Psoas muscle (tissue), 8 donors: ENCODE results near the gene EVI2B. TPM values are rescaled to one million over a fixed set of nuclear protein-coding genes. Genes with fewer than 3 reads are reported as not detected.
"Not testable (repeated sequence)": the region's sequence is repeated elsewhere in the genome, so short reads cannot be mapped to it uniquely, and the experiment has no call there.

Experiments used
- ATAC-seq, 4 donors: fragments of 200-7000 bp; cut with Tn5 transposase; one replicate each; pipeline ENCODE4 v1.9.1; 2020; ENCODE audit warnings: moderate library complexity in 3 of 4, mild to moderate bottlenecking in 2 of 4
- DNase-seq, 2 donors: peaks; one replicate each; pipeline ENCODE4 v3.0.0-alpha.2; 2020
- H3K27ac ChIP-seq: fragments of 200-600 bp; one replicate; pipeline ENCODE4 v1.8.0; 2022
- H3K27me3 ChIP-seq, 3 donors: fragments of 200-600 bp in 1 of 3; one replicate each; pipeline versions ENCODE4 v1.6.1 to v1.8.0; 2013 to 2022; ENCODE audit warnings: low read length in 2 of 3, mild to moderate bottlenecking in 2 of 3, moderate library complexity in 1 of 3; ENCODE audit not compliant: insufficient read depth in 3 of 3
- H3K36me3 ChIP-seq, 2 donors: fragments of 200-600 bp in 1 of 2; one replicate each; pipeline versions ENCODE4 v1.6.1 to v1.8.0; 2013 to 2022; ENCODE audit warnings: low read depth in 1 of 2, mild to moderate bottlenecking in 1 of 2, moderate library complexity in 1 of 2; ENCODE audit not compliant: insufficient read depth in 1 of 2
- H3K4me1 ChIP-seq: fragments of 200-600 bp; one replicate; pipeline ENCODE4 v1.8.0; 2022
- H3K4me3 ChIP-seq: fragments of 200-600 bp; one replicate; pipeline ENCODE4 v1.8.0; 2022; ENCODE audit warnings: mild to moderate bottlenecking
- H3K9me3 ChIP-seq: fragments of 200-600 bp; one replicate; pipeline ENCODE4 v1.8.0; 2022
- WGBS, 3 donors: extraction: QIAGEN DNeasy Blood & Tissue Kit; methylation state at CpG; one replicate each; pipeline versions ENCODE4 v1.1.6 to v1.1.7; 2013; 5-methylcytosine and 5-hydroxymethylcytosine counted together
- intact Hi-C, 2 donors: fragments of 100-400 bp; cut with DNase I; formaldehyde crosslinking; loops; one replicate each; pipeline versions ENCODE4 v1.11.0 to v1.14.2; 2022
- polyA plus RNA-seq, 3 donors: library from polyadenylated mRNA; stranded (reverse); fragments of 200-250 nt; gene quantifications; one replicate each; pipeline ENCODE4 v1.2.3, GENCODE V29; 2013
- total RNA-seq, 4 donors: library from RNA; stranded (reverse); fragmentation: NEBNext Ultra II Directional in 2 of 4; extraction: Animal tissue kit (Norgen Biotek cat#: 25700) in 2 of 4; gene quantifications; one replicate each; pipeline versions ENCODE4 v1.2.1 to v1.2.4, GENCODE V29; 2021 to 2023
- TF ChIP-seq, protein P1 (sequence below): fragments of 200-600 bp; IDR thresholded peaks from one replicate; pipeline ENCODE4 v1.8.0; 2022; ENCODE audit warnings: antibody characterized with exemption
- donor health status: healthy with polysubstance abuse.
- donor health status: DM: no; HTN: no; CAD: no; lungs with moderate emphysema.
- donor health status: Bipolar disorder and iron deficiency.
- donor health status: healthy.
- donor health status: DM: yes; HTN: yes; CAD: no.
- donor health status: DM: no; HTN: no; CAD: no.
- donor health status: DM: no; HTN: no; CAD: no.
- donor health status: DM: yes; HTN: yes; CAD: no.

EVI2B gene
- total and polyA plus RNA-seq, 7 donors: 0.51 to 2.9 (median 1.2) TPM

DNA sequence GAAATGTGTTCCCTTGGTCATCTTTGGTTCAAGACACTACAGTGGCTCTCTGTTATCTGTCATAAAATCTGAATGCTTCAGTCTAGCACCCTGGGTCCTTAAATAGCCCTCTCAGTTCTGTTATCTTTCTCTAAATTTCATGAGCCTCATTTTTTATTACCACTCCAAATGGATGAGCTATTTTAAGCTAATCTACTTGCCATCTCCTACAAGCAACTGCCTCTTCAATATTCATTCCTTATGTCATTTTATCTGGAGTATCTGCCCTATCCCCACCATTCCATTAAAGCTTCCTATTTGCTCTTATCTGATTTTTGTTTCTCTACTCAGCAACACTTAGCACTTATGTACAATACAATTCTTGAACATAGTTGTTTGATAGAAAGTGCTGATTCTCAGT is 35.6 kb upstream of the EVI2B start:
- H3K27ac ChIP-seq: no peak overlapping the region
- H3K4me3 ChIP-seq: no peak overlapping the region
- no peaks in the 10 kb centered on the region for H3K4me1 ChIP-seq
- H3K9me3 ChIP-seq: no peaks in the 10 kb centered on the region
- intact Hi-C loops: no loop called here
- TF ChIP-seq, protein P1, sequence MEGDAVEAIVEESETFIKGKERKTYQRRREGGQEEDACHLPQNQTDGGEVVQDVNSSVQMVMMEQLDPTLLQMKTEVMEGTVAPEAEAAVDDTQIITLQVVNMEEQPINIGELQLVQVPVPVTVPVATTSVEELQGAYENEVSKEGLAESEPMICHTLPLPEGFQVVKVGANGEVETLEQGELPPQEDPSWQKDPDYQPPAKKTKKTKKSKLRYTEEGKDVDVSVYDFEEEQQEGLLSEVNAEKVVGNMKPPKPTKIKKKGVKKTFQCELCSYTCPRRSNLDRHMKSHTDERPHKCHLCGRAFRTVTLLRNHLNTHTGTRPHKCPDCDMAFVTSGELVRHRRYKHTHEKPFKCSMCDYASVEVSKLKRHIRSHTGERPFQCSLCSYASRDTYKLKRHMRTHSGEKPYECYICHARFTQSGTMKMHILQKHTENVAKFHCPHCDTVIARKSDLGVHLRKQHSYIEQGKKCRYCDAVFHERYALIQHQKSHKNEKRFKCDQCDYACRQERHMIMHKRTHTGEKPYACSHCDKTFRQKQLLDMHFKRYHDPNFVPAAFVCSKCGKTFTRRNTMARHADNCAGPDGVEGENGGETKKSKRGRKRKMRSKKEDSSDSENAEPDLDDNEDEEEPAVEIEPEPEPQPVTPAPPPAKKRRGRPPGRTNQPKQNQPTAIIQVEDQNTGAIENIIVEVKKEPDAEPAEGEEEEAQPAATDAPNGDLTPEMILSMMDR: no peak
- DNase-seq: no peak
- no peaks in the 10 kb centered on the region for H3K27me3 ChIP-seq
- peaks cover 2 to 62% of the 10 kb centered on the region in 2 donors for H3K36me3 ChIP-seq
- no peak for ATAC-seq

DNA sequence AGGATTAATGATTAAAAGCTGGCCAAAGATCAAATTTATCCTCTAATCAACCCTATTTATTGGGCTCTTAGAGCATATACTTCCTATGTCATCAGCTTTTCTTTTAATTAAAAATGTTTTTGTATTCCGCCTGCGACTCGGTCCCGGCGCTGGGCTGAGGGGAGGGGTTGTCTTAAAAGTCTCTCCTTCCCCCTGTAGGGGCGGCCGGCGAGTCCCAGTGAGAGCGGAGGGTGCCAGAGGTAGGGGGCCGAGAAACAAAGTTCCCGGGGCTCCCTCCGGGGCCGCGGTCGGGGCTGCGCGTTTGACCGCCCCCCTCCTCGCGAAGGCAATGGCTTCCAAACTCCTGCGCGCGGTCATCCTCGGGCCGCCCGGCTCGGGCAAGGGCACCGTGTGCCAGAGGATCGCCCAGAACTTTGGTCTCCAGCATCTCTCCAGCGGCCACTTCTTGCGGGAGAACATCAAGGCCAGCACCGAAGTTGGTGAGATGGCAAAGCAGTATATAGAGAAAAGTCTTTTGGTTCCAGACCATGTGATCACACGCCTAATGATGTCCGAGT is 31.4 kb upstream of the EVI2B start:
- H3K9me3 ChIP-seq, H3K4me3 ChIP-seq, H3K4me1 ChIP-seq, intact Hi-C loops, DNase-seq, H3K27me3 ChIP-seq, H3K27ac ChIP-seq: not testable (repeated sequence)
- WGBS, 3 donors: 86 to 95% (median 94%) methylated on average over 10 to 18 of the region's 34 CpGs
- peaks cover 6 to 60% of the 10 kb centered on the region in 2 donors for H3K36me3 ChIP-seq
- ATAC-seq: peak in 1 of 4 donors; percentile 19

DNA sequence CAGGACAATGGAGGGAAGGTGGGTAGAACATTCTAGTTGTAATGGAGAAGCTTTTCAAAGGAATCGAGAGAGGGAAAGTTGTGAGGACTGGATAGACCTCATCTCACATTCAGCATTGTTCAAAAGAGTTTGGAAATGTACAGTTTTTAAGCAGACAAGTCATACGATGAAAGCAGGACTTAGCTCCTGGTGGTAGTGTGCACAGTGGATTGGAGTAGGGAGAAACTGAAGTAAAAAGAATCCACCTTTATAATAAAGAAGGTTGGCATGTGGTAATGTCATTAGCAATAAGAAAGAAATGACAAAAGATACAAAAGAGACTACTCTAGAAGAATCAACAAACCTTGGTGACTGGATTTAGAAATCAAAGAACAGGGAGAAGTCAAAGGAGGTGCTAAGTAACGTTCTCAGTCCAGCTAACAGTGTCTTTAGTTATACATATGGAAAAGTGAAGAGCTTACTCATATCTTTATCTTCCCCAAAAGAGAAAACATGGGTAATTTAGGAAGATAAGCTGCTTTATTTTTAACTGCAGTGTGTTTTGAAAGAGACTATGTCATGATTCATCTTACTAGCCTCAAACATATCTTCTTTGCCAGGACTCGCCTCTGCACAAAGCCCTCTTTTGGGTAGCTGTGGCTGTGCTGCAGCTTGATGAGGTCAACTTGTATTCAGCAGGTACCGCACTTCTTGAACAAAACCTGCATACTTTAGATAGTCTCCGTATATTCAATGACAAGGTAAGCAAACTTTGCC is 26.2 kb upstream of the EVI2B start:
- Histone ChIP-seq H3K27ac (no peak overlapping the region), H3K4me1 (no peaks in the 10 kb centered on the region), H3K36me3 (peaks cover 6 to 92% of the 10 kb centered on the region in 2 donors), H3K27me3 (no peaks in the 10 kb centered on the region), H3K4me3 (no peak overlapping the region), H3K9me3 (no peaks in the 10 kb centered on the region)
- intact Hi-C loops: no loop called here
- TF ChIP-seq, protein P1: no peak
- WGBS, 3 donors: 91 to 93% (median 91%) methylated on average over 6 of the region's 6 CpGs
- no peak for ATAC-seq
- no peak for DNase-seq

DNA sequence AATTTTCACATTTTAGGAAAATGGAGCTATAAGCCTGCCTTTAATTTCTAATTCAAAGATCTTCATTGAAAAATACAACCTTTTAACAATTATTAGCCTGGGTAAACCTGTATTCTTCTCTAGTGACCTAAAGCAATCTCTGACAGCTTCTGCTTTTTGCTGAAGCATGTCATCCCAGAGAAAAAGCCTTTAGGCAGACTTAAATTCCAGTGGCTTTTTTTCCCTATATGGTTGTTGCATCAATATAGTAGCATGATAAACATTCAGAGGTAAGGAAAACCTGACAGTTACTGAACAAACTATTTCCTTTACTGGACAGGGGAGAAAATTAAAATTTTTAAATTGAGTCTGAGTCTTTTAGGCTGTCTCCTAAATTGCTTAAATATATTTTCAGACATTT is 15.4 kb upstream of the EVI2B start:
- Histone ChIP-seq H3K4me1 (no peaks in the 10 kb centered on the region), H3K36me3 (peaks cover 0 to 44% of the 10 kb centered on the region in 2 donors), H3K27ac (no peak overlapping the region), H3K9me3 (no peaks in the 10 kb centered on the region), H3K4me3 (no peak overlapping the region), H3K27me3 (no peaks in the 10 kb centered on the region)
- TF ChIP-seq, protein P1: no peak
- ATAC-seq: no peak
- DNase-seq: no peak
- intact Hi-C loops: no loop called here

DNA sequence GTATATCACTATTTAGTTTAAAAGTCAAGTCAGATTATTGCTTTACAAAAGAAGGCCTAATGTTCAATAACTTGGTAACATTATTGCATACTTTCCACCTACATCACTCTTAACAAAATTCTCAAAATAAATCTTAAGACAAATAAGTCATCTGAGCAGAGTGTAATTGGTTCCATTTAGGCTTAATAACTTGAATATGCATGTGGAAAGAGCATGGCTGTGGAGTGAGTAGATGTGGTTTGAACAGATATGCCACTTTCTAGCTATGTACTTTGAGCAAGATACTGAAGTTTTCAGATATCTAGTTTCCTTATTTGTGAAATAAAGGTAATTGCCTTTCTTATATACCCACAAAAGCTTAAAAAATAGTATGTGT is 14.3 kb upstream of the EVI2B start:
- TF ChIP-seq, protein P1: no peak
- no peak overlapping the region for H3K4me3 ChIP-seq
- ATAC-seq (no peak), DNase-seq (no peak)
- intact Hi-C loops: no loop called here
- H3K27me3 ChIP-seq: no peaks in the 10 kb centered on the region
- peaks cover 0 to 44% of the 10 kb centered on the region in 2 donors for H3K36me3 ChIP-seq
- H3K9me3 ChIP-seq: no peaks in the 10 kb centered on the region
- H3K4me1 ChIP-seq: no peaks in the 10 kb centered on the region
- no peak overlapping the region for H3K27ac ChIP-seq
